ENCODE measurements around the gene ENPP6.

Gene ENPP6

GRCh38 chr4:184117662-184118199, 99.9 kb downstream of the ENPP6 start:
- Mint-ChIP-seq H3K9me3 (no peaks in the 10 kb centered on the region), H3K27me3 (ENCODE audit: low read depth, poor library complexity) (peaks cover 12% of the 10 kb centered on the region), H3K4me1 (peaks cover 9% of the 10 kb centered on the region), H3K4me3 (no peak overlapping the region), H3K36me3 (ENCODE audit: low read depth) (no peaks in the 10 kb centered on the region), H3K27ac (no peak overlapping the region)
- DNase-seq: no peak
- no peak for TF ChIP-seq CTCF (IDR thresholded peaks at IDR 0.05)

- no peak for DNase-seq
- Mint-ChIP-seq H3K4me3 (no peak overlapping the region), H3K4me1 (peaks cover 7% of the 10 kb centered on the region)
Measured at GRCh38 chr4:184115399-184115798, 102.3 kb downstream of the ENPP6 start.

GRCh38 chr4:184114431-184114830, 103.2 kb downstream of the ENPP6 start:
- H3K27ac Mint-ChIP-seq: peak overlapping the region; percentile 58
- no peak for TF ChIP-seq CTCF (IDR thresholded peaks at IDR 0.05)

More at GRCh38 chr4:184115399-184115798, 102.3 kb downstream of the ENPP6 start:
- H3K27ac Mint-ChIP-seq: peak overlapping the region; percentile 22
- no peak for TF ChIP-seq CTCF (IDR thresholded peaks at IDR 0.05)
- H3K36me3 Mint-ChIP-seq (ENCODE audit: low read depth): no peaks in the 10 kb centered on the region
- H3K27me3 Mint-ChIP-seq (ENCODE audit: low read depth, poor library complexity): peaks cover 9% of the 10 kb centered on the region
- no peaks in the 10 kb centered on the region for H3K9me3 Mint-ChIP-seq

GRCh38 chr4:184112006-184112550, 105.6 kb downstream of the ENPP6 start:
- H3K4me3 Mint-ChIP-seq: no peak overlapping the region
- no peak for TF ChIP-seq CTCF (IDR thresholded peaks at IDR 0.05)

More at GRCh38 chr4:184114431-184114830, 103.2 kb downstream of the ENPP6 start:
- H3K4me1 Mint-ChIP-seq: no peaks in the 10 kb centered on the region
- no peaks in the 10 kb centered on the region for H3K36me3 Mint-ChIP-seq (ENCODE audit: low read depth)
- H3K9me3 Mint-ChIP-seq: peaks cover 3% of the 10 kb centered on the region
- DNase-seq: no peak
- H3K27me3 Mint-ChIP-seq (ENCODE audit: low read depth, poor library complexity): peaks cover 8% of the 10 kb centered on the region
- no peak overlapping the region for H3K4me3 Mint-ChIP-seq

GRCh38 chr4:184111233-184111832, 106.3 kb downstream of the ENPP6 start:
- DNase-seq: no peak
- Mint-ChIP-seq H3K9me3 (peaks cover 3% of the 10 kb centered on the region), H3K36me3 (ENCODE audit: low read depth) (no peaks in the 10 kb centered on the region), H3K4me3 (no peak overlapping the region), H3K4me1 (no peaks in the 10 kb centered on the region), H3K27me3 (ENCODE audit: low read depth, poor library complexity) (peaks cover 9% of the 10 kb centered on the region), H3K27ac (peak overlapping the region; percentile 1)
- TF ChIP-seq CTCF (IDR thresholded peaks at IDR 0.05): no peak

More at GRCh38 chr4:184112006-184112550, 105.6 kb downstream of the ENPP6 start:
- Mint-ChIP-seq H3K27ac (no peak overlapping the region), H3K9me3 (peaks cover 3% of the 10 kb centered on the region), H3K4me1 (no peaks in the 10 kb centered on the region), H3K27me3 (ENCODE audit: low read depth, poor library complexity) (peaks cover 8% of the 10 kb centered on the region), H3K36me3 (ENCODE audit: low read depth) (no peaks in the 10 kb centered on the region)
- no peak for DNase-seq
